ENCODE results near the gene MAS1L.

MAS1L gene

DNA sequence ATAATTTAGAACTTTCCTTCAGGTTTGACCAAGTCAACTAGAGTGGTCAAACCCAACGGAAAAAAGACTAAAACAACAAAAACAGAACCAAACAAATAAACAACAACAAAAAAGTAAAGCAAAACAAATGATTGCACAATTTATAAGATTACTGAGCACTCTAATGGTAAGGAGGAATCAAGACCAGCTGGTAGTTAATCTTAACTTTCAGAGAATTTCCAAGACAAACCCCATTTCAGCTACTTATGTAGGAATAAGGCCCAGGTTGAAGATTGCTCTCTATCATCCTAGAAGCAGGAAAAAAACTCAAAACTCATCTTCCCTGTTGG, 37.5 kb upstream of the MAS1L start:
- no peak for ATAC-seq

DNA sequence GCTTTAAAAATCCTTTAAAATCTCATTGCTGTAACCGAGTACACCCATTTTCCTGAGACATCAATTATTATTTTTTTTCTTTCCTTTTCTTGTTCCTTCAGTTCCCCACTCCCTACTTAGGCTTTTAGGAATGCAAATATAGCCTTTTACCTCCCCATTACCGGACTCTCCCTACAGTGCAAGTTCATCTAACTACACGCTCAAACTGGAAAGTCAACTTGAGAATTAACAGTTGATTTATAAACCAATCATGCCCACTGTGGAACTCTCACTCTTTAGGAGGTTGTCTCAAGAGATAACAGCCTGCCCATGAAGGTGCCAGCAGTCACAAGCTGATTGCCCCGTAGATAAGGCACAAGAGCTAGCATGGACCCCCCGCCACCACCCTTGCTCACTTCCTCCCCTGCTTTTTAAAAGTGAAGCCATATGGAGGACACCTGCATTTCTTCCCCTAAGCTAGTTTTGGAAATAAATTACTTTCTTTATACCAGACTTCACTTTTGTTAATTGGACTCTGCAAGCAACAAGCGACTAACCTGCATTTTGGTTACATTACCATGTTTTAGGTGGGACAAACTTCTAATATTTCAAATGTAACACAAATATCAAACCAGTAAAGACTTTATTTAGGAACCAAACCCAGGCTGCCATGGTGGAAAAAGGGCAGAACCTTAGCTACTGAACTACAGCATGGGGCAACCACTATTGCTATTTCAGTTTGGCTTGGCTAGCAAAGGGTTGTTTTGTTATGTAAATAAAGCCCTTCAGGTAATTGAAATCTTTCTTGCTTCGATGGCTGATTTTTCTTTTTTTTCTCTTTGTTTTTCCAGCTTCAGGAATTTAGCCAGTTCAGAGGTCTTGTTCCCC, 36.9 kb upstream of the MAS1L start:
- ATAC-seq: no peak
- TF ChIP-seq PPARA (CRISPR knock-in tag; IDR thresholded peaks at IDR 0.05; ENCODE audit: borderline replicate concordance): no peak
- TF ChIP-seq SNAI2 (CRISPR knock-in tag; IDR thresholded peaks at IDR 0.05): no peak
- TF ChIP-seq, protein P1, sequence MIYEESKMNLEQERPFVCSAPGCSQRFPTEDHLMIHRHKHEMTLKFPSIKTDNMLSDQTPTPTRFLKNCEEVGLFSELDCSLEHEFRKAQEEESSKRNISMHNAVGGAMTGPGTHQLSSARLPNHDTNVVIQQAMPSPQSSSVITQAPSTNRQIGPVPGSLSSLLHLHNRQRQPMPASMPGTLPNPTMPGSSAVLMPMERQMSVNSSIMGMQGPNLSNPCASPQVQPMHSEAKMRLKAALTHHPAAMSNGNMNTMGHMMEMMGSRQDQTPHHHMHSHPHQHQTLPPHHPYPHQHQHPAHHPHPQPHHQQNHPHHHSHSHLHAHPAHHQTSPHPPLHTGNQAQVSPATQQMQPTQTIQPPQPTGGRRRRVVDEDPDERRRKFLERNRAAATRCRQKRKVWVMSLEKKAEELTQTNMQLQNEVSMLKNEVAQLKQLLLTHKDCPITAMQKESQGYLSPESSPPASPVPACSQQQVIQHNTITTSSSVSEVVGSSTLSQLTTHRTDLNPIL (CRISPR knock-in tag; IDR thresholded peaks at IDR 0.05; ENCODE audit: low read depth): no peak
- TF ChIP-seq, protein P2, sequence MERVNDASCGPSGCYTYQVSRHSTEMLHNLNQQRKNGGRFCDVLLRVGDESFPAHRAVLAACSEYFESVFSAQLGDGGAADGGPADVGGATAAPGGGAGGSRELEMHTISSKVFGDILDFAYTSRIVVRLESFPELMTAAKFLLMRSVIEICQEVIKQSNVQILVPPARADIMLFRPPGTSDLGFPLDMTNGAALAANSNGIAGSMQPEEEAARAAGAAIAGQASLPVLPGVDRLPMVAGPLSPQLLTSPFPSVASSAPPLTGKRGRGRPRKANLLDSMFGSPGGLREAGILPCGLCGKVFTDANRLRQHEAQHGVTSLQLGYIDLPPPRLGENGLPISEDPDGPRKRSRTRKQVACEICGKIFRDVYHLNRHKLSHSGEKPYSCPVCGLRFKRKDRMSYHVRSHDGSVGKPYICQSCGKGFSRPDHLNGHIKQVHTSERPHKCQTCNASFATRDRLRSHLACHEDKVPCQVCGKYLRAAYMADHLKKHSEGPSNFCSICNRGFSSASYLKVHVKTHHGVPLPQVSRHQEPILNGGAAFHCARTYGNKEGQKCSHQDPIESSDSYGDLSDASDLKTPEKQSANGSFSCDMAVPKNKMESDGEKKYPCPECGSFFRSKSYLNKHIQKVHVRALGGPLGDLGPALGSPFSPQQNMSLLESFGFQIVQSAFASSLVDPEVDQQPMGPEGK (CRISPR knock-in tag; IDR thresholded peaks at IDR 0.05; ENCODE audit: borderline replicate concordance): no peak
- TF ChIP-seq CSDC2 (CRISPR knock-in tag; IDR thresholded peaks at IDR 0.05): no peak
- no peak for TF ChIP-seq ISL1 (CRISPR knock-in tag; IDR thresholded peaks at IDR 0.05)
- TF ChIP-seq RARB (CRISPR knock-in tag; IDR thresholded peaks at IDR 0.05): no peak
- no peak for TF ChIP-seq OSR1 (CRISPR knock-in tag; IDR thresholded peaks at IDR 0.05)
- TF ChIP-seq ZNF70 (CRISPR knock-in tag; IDR thresholded peaks at IDR 0.05): no peak
- TF ChIP-seq ZNF565 (CRISPR knock-in tag; conservative IDR thresholded peaks at IDR 0.05; ENCODE audit: low read depth): no peak
- TF ChIP-seq BACH2 (CRISPR knock-in tag; IDR thresholded peaks at IDR 0.05; ENCODE audit: borderline replicate concordance): no peak
- no peak for TF ChIP-seq TOX (CRISPR knock-in tag; IDR thresholded peaks at IDR 0.05; ENCODE audit: borderline replicate concordance)
- TF ChIP-seq ZNF8 (CRISPR knock-in tag; IDR thresholded peaks at IDR 0.05): no peak

More for the DNA sequence above, 37.5 kb upstream of the MAS1L start:
- TF ChIP-seq TOX (CRISPR knock-in tag; IDR thresholded peaks at IDR 0.05; ENCODE audit: borderline replicate concordance) (no peak), PPARA (CRISPR knock-in tag; IDR thresholded peaks at IDR 0.05; ENCODE audit: borderline replicate concordance) (no peak), ZC3H10 (CRISPR knock-in tag; IDR thresholded peaks at IDR 0.05) (no peak), ZFP3 (CRISPR knock-in tag; IDR thresholded peaks at IDR 0.05) (no peak), ESRRG (CRISPR knock-in tag; IDR thresholded peaks at IDR 0.05) (no peak), ZFP30 (CRISPR knock-in tag; IDR thresholded peaks at IDR 0.05) (no peak), CSDC2 (CRISPR knock-in tag; IDR thresholded peaks at IDR 0.05) (no peak), BACH2 (CRISPR knock-in tag; IDR thresholded peaks at IDR 0.05; ENCODE audit: borderline replicate concordance) (no peak), ZNF565 (CRISPR knock-in tag; conservative IDR thresholded peaks at IDR 0.05; ENCODE audit: low read depth) (no peak), TCF4 (CRISPR knock-in tag; IDR thresholded peaks at IDR 0.05; ENCODE audit: borderline replicate concordance) (no peak), OSR1 (CRISPR knock-in tag; IDR thresholded peaks at IDR 0.05) (no peak), ARNTL (CRISPR knock-in tag; IDR thresholded peaks at IDR 0.05; ENCODE audit: borderline replicate concordance, low read depth) (no peak)
- TF ChIP-seq, protein P1 (CRISPR knock-in tag; IDR thresholded peaks at IDR 0.05; ENCODE audit: low read depth): no peak
- TF ChIP-seq, protein P3, sequence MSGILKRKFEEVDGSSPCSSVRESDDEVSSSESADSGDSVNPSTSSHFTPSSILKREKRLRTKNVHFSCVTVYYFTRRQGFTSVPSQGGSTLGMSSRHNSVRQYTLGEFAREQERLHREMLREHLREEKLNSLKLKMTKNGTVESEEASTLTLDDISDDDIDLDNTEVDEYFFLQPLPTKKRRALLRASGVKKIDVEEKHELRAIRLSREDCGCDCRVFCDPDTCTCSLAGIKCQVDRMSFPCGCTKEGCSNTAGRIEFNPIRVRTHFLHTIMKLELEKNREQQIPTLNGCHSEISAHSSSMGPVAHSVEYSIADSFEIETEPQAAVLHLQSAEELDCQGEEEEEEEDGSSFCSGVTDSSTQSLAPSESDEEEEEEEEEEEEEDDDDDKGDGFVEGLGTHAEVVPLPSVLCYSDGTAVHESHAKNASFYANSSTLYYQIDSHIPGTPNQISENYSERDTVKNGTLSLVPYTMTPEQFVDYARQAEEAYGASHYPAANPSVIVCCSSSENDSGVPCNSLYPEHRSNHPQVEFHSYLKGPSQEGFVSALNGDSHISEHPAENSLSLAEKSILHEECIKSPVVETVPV (CRISPR knock-in tag; IDR thresholded peaks at IDR 0.05): no peak
- TF ChIP-seq, protein P2 (CRISPR knock-in tag; IDR thresholded peaks at IDR 0.05; ENCODE audit: borderline replicate concordance): no peak
- TF ChIP-seq, protein P4, sequence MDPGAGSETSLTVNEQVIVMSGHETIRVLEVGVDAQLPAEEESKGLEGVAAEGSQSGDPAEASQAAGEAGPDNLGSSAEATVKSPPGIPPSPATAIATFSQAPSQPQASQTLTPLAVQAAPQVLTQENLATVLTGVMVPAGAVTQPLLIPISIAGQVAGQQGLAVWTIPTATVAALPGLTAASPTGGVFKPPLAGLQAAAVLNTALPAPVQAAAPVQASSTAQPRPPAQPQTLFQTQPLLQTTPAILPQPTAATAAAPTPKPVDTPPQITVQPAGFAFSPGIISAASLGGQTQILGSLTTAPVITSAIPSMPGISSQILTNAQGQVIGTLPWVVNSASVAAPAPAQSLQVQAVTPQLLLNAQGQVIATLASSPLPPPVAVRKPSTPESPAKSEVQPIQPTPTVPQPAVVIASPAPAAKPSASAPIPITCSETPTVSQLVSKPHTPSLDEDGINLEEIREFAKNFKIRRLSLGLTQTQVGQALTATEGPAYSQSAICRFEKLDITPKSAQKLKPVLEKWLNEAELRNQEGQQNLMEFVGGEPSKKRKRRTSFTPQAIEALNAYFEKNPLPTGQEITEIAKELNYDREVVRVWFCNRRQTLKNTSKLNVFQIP (CRISPR knock-in tag; IDR thresholded peaks at IDR 0.05; ENCODE audit: borderline replicate concordance, low read depth): no peak
- TF ChIP-seq, protein P5, sequence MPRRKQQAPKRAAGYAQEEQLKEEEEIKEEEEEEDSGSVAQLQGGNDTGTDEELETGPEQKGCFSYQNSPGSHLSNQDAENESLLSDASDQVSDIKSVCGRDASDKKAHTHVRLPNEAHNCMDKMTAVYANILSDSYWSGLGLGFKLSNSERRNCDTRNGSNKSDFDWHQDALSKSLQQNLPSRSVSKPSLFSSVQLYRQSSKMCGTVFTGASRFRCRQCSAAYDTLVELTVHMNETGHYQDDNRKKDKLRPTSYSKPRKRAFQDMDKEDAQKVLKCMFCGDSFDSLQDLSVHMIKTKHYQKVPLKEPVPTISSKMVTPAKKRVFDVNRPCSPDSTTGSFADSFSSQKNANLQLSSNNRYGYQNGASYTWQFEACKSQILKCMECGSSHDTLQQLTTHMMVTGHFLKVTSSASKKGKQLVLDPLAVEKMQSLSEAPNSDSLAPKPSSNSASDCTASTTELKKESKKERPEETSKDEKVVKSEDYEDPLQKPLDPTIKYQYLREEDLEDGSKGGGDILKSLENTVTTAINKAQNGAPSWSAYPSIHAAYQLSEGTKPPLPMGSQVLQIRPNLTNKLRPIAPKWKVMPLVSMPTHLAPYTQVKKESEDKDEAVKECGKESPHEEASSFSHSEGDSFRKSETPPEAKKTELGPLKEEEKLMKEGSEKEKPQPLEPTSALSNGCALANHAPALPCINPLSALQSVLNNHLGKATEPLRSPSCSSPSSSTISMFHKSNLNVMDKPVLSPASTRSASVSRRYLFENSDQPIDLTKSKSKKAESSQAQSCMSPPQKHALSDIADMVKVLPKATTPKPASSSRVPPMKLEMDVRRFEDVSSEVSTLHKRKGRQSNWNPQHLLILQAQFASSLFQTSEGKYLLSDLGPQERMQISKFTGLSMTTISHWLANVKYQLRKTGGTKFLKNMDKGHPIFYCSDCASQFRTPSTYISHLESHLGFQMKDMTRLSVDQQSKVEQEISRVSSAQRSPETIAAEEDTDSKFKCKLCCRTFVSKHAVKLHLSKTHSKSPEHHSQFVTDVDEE (CRISPR knock-in tag; IDR thresholded peaks at IDR 0.05): no peak

Data from SK-N-SH treated with all-trans-retinoic acid at 6 μM for 48 hours (cell line).